HG02852 (cell line): Measurements from ENCODE around the gene TMEM179B.
"Not testable (repeated sequence)": the region's sequence is repeated elsewhere in the genome, so short reads cannot be mapped to it uniquely, and the experiment has no call there.

Experiments
- ATAC-seq: cut with Tn5 transposase; IDR thresholded peaks from one replicate; pipeline ENCODE4 v1.9.1; 2021; ENCODE audit warnings: mild to moderate bottlenecking, moderate library complexity; ENCODE audit not compliant: unreplicated experiment

Gene TMEM179B

GRCh38 chr11:62787005-62787759 lies at the start of gene TMEM179B:
Gene TMEM179B (plus strand): TSS chr11:62787402. CDS start chr11:62787432, 30 bp downstream.
- ATAC-seq, result peak; percentile 69

- ATAC-seq, result no peak
Measured at GRCh38 chr11:62747475-62748160, 39.6 kb upstream of the TMEM179B start.

- not testable (repeated sequence) for ATAC-seq
Measured at GRCh38 chr11:62749931-62750330, 37.3 kb upstream of the TMEM179B start.

- no peak for ATAC-seq
Measured at GRCh38 chr11:62752177-62752785, 34.9 kb upstream of the TMEM179B start.

GRCh38 chr11:62752994-62753735 lies 34.0 kb upstream of the TMEM179B start:
- no peak for ATAC-seq

- ATAC-seq, result peak; percentile 95
Measured at GRCh38 chr11:62753736-62754603, 33.2 kb upstream of the TMEM179B start, which contains the start of gene ZBTB3. Gene ZBTB3 (minus strand): TSS chr11:62754160. CDS start chr11:62753664, 496 bp downstream.

GRCh38 chr11:62755086-62755615 lies 32.1 kb upstream of the TMEM179B start:
- no peak for ATAC-seq

- ATAC-seq, result no peak
Measured at GRCh38 chr11:62757846-62758788, 29.1 kb upstream of the TMEM179B start.

GRCh38 chr11:62760867-62761227 lies 26.4 kb upstream of the TMEM179B start:
- not testable (repeated sequence) for ATAC-seq

GRCh38 chr11:62770778-62771143 lies 16.4 kb upstream of the TMEM179B start:
- ATAC-seq, result no peak

GRCh38 chr11:62771144-62772021 lies 15.8 kb upstream of the TMEM179B start, which contains the start of gene TAF6L:
Gene TAF6L (plus strand): TSS chr11:62771396. CDS start chr11:62775784, 4,388 bp downstream.
- peak; percentile 81 for ATAC-seq

GRCh38 chr11:62774407-62774806 lies 12.8 kb upstream of the TMEM179B start:
- no peak for ATAC-seq

- no peak for ATAC-seq
Measured at GRCh38 chr11:62775646-62776045, 11.6 kb upstream of the TMEM179B start.

GRCh38 chr11:62777389-62777788 lies 9.8 kb upstream of the TMEM179B start:
- no peak for ATAC-seq

GRCh38 chr11:62778441-62778840 lies 8.8 kb upstream of the TMEM179B start:
- ATAC-seq, result no peak

GRCh38 chr11:62782753-62783152 lies 4.4 kb upstream of the TMEM179B start:
- no peak for ATAC-seq

GRCh38 chr11:62786318-62787004 lies 741 bp upstream of the TMEM179B start:
- ATAC-seq, result peak; percentile 69
